ENCODE data around the gene CNGB1. TPM values are rescaled to one million over a fixed set of nuclear protein-coding genes. Genes with fewer than 3 reads are reported as not detected.

The CNGB1 gene
- total and polyA plus RNA-seq, 4 donors: under 0.01 TPM; not detected in 2

DNA sequence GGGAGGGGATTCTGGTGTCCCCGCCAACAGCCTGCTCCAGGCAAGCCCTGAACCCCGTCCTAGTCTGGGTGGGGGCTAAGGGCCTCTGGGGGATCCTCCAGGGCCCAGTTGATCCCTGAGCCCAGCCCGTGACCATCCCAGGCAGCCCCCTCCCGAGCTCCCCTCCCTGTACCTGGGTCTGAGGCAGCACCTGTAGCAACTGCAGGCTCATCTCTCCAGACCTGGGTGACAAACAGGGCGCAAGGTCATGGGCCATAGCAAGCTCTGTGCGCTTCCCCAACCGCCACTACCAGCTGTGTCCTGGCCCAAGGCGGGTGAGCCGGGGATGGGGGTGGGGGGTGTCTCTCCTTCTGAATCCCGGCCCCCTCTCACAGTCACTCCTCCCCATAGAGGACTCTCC, 10.6 kb downstream of the CNGB1 start:
- H3K4me1 ChIP-seq (ENCODE audit: control insufficient read depth in 4 of 4, insufficient read depth in 4 of 4, low read length in 3 of 4): no peaks in the 10 kb centered on the region
- DNase-seq (ENCODE audit: low spot score): no peak
- no peak overlapping the region for H3K4me3 ChIP-seq (ENCODE audit: low read depth in 1 of 3, low read length in 3 of 3)
- TF ChIP-seq SP1 (IDR thresholded peaks at IDR 0.05) (no peak), GABPA (IDR thresholded peaks at IDR 0.05 in 1 of 2, conservative IDR thresholded peaks at IDR 0.05 in 1 of 2) (no peak), NR2F2 (IDR thresholded peaks at IDR 0.05) (no peak), TAF1 (conservative IDR thresholded peaks at IDR 0.05) (no peak), FOXA1 (IDR thresholded peaks at IDR 0.05) (no peak), HNF4G (IDR thresholded peaks at IDR 0.05) (no peak), FOXA2 (IDR thresholded peaks at IDR 0.05) (no peak), EGR1 (IDR thresholded peaks at IDR 0.05; ENCODE audit: low read depth in 2 of 2) (no peak), RXRA (IDR thresholded peaks at IDR 0.05) (no peak), JUND (IDR thresholded peaks at IDR 0.05) (no peak), YY1 (IDR thresholded peaks at IDR 0.05) (no peak), RAD21 (IDR thresholded peaks at IDR 0.05) (no peak), HNF4A (conservative IDR thresholded peaks at IDR 0.05) (no peak)
- TF ChIP-seq, protein P1, sequence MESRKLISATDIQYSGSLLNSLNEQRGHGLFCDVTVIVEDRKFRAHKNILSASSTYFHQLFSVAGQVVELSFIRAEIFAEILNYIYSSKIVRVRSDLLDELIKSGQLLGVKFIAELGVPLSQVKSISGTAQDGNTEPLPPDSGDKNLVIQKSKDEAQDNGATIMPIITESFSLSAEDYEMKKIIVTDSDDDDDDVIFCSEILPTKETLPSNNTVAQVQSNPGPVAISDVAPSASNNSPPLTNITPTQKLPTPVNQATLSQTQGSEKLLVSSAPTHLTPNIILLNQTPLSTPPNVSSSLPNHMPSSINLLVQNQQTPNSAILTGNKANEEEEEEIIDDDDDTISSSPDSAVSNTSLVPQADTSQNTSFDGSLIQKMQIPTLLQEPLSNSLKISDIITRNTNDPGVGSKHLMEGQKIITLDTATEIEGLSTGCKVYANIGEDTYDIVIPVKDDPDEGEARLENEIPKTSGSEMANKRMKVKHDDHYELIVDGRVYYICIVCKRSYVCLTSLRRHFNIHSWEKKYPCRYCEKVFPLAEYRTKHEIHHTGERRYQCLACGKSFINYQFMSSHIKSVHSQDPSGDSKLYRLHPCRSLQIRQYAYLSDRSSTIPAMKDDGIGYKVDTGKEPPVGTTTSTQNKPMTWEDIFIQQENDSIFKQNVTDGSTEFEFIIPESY (IDR thresholded peaks at IDR 0.05): no peak
- TF ChIP-seq, protein P2, sequence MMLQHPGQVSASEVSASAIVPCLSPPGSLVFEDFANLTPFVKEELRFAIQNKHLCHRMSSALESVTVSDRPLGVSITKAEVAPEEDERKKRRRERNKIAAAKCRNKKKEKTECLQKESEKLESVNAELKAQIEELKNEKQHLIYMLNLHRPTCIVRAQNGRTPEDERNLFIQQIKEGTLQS (IDR thresholded peaks at IDR 0.05): no peak
- TF ChIP-seq, protein P3, sequence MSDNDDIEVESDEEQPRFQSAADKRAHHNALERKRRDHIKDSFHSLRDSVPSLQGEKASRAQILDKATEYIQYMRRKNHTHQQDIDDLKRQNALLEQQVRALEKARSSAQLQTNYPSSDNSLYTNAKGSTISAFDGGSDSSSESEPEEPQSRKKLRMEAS (IDR thresholded peaks at IDR 0.05): no peak
- TF ChIP-seq, protein P4, sequence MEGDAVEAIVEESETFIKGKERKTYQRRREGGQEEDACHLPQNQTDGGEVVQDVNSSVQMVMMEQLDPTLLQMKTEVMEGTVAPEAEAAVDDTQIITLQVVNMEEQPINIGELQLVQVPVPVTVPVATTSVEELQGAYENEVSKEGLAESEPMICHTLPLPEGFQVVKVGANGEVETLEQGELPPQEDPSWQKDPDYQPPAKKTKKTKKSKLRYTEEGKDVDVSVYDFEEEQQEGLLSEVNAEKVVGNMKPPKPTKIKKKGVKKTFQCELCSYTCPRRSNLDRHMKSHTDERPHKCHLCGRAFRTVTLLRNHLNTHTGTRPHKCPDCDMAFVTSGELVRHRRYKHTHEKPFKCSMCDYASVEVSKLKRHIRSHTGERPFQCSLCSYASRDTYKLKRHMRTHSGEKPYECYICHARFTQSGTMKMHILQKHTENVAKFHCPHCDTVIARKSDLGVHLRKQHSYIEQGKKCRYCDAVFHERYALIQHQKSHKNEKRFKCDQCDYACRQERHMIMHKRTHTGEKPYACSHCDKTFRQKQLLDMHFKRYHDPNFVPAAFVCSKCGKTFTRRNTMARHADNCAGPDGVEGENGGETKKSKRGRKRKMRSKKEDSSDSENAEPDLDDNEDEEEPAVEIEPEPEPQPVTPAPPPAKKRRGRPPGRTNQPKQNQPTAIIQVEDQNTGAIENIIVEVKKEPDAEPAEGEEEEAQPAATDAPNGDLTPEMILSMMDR (IDR thresholded peaks at IDR 0.05; ENCODE audit: low read depth, low read length, missing input control): no peak
- TF ChIP-seq, protein P5, sequence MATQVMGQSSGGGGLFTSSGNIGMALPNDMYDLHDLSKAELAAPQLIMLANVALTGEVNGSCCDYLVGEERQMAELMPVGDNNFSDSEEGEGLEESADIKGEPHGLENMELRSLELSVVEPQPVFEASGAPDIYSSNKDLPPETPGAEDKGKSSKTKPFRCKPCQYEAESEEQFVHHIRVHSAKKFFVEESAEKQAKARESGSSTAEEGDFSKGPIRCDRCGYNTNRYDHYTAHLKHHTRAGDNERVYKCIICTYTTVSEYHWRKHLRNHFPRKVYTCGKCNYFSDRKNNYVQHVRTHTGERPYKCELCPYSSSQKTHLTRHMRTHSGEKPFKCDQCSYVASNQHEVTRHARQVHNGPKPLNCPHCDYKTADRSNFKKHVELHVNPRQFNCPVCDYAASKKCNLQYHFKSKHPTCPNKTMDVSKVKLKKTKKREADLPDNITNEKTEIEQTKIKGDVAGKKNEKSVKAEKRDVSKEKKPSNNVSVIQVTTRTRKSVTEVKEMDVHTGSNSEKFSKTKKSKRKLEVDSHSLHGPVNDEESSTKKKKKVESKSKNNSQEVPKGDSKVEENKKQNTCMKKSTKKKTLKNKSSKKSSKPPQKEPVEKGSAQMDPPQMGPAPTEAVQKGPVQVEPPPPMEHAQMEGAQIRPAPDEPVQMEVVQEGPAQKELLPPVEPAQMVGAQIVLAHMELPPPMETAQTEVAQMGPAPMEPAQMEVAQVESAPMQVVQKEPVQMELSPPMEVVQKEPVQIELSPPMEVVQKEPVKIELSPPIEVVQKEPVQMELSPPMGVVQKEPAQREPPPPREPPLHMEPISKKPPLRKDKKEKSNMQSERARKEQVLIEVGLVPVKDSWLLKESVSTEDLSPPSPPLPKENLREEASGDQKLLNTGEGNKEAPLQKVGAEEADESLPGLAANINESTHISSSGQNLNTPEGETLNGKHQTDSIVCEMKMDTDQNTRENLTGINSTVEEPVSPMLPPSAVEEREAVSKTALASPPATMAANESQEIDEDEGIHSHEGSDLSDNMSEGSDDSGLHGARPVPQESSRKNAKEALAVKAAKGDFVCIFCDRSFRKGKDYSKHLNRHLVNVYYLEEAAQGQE (IDR thresholded peaks at IDR 0.05): no peak
- H3K27me3 ChIP-seq (ENCODE audit: control insufficient read depth in 4 of 4, insufficient read depth in 4 of 4, low read length in 3 of 4): no peaks in the 10 kb centered on the region
- no peak overlapping the region for H3K27ac ChIP-seq (ENCODE audit: low read depth in 1 of 2, low read length in 2 of 2)
- WGBS: 80% methylated on average over 10 of the region's 10 CpGs
- H3K9ac ChIP-seq (ENCODE audit: low read depth in 1 of 2, low read length in 2 of 2): no peak overlapping the region
- H3K36me3 ChIP-seq (ENCODE audit: control insufficient read depth in 4 of 4, insufficient read depth in 3 of 4, low read depth in 1 of 4, low read length in 3 of 4): no peaks in the 10 kb centered on the region
- no peaks in the 10 kb centered on the region for H3K9me3 ChIP-seq (ENCODE audit: control insufficient read depth in 4 of 4, low read length in 3 of 4)

Data from liver (tissue), 9 donors.